HCT116 (cell line): ENCODE data around the gene ZNF91. TPM values are rescaled to one million over a fixed set of nuclear protein-coding genes. Genes with fewer than 3 reads are reported as not detected.

Experiments
- ATAC-seq: fragments of 200-7000 bp; cut with Tn5 transposase; 2 replicates; pipeline ENCODE4 v1.9.1; 2020; ENCODE audit warnings: mild to moderate bottlenecking, moderate library complexity
- Bru-seq: library from RNA; stranded (reverse); fragments of 400-500 nt; gene quantifications from one replicate; lab custom pipeline; 2021; lab: Mats Ljungman, UMichigan
- BruChase-seq, 2 experiments: library from RNA; stranded (reverse); fragments of 400-500 nt; gene quantifications; one replicate each; lab custom pipeline; 2021; lab: Mats Ljungman, UMichigan
- BruUV-seq: library from RNA; stranded (reverse); fragments of 400-500 nt; replicated peaks from 2 replicates; lab custom pipeline; 2021; lab: Mats Ljungman, UMichigan
- CTCF ChIA-PET: fragments of 300-600 bp; sonication (Branson Sonifier 250); formaldehyde crosslinking; loops from one replicate; lab custom pipeline; 2021; ENCODE audit warnings: antibody characterized with exemption; lab: Charles Lee
- POLR2A ChIA-PET: fragments of 300-600, 350-600 bp; sonication (Branson Sonifier 250); formaldehyde crosslinking; loops from one replicate; lab custom pipeline; 2021; ENCODE audit warnings: antibody characterized with exemption; lab: Charles Lee
- RAD21 ChIA-PET, 2 experiments: fragments of 300-600 bp; sonication (Branson Sonifier 250); formaldehyde crosslinking; loops; one replicate each; lab custom pipeline; 2023; ENCODE audit warnings: low total read pairs in 2 of 2; ENCODE audit not compliant: uncharacterized antibody in 2 of 2, unreplicated experiment in 2 of 2, low non-redundant PET in 1 of 2; lab: Charles Lee
- DNase-seq: peaks from one replicate; pipeline ENCODE4 v3.0.0-alpha.2; 2010; ENCODE audit warnings: low read depth, low spot score
- H2AFZ ChIP-seq: fragments of 200-600 bp; shearing (Covaris generic), sonication (generic); 2 replicates; pipeline ENCODE4 v1.6.1; 2017; ENCODE audit warnings: low read depth, mixed run types, mixed read lengths, antibody characterized with exemption, low read length; ENCODE audit not compliant: poor library complexity, severe bottlenecking
- H3K27ac ChIP-seq: 2 replicates; pipeline ENCODE4 v1.5.1; 2012; ENCODE audit warnings: low read depth, low read length
- H3K27me3 ChIP-seq: fragments of 200-600 bp; sonication (generic); 2 replicates; pipeline ENCODE4 v1.6.1; 2016; ENCODE audit warnings: mixed run types, low read length, mixed read lengths; ENCODE audit not compliant: insufficient read depth
- H3K36me3 ChIP-seq, 2 experiments: fragments of 200-500 bp in 1 of 2; fragments of 200-600 bp in 1 of 2; sonication (Bioruptor generic) in 1 of 2; sonication (generic) in 1 of 2; 2 replicates each; pipeline versions ENCODE4 v1.5.1 to v1.6.1; 2014 to 2016; ENCODE audit warnings: low read length in 2 of 2, inconsistent platforms in 1 of 2, mixed read lengths in 1 of 2, mixed run types in 1 of 2; ENCODE audit not compliant: insufficient read depth in 2 of 2, control insufficient read depth in 1 of 2
- H3K4me1 ChIP-seq, 2 experiments: fragments of 200-600 bp in 1 of 2; sonication (generic) in 1 of 2; 2 replicates each; pipeline versions ENCODE4 v1.5.1 to v1.6.1; 2012 to 2017; ENCODE audit warnings: low read length in 2 of 2, inconsistent platforms in 1 of 2, mild to moderate bottlenecking in 1 of 2, mixed read lengths in 1 of 2, mixed run types in 1 of 2, moderate library complexity in 1 of 2; ENCODE audit not compliant: insufficient read depth in 2 of 2, control insufficient read depth in 1 of 2
- H3K4me2 ChIP-seq: fragments of 200-600 bp; sonication (generic); 2 replicates; pipeline ENCODE4 v1.6.1; 2017; ENCODE audit warnings: mixed run types, low read length, mixed read lengths
- H3K4me3 ChIP-seq, 2 experiments: fragments of 200-600 bp in 1 of 2; sonication (generic) in 1 of 2; replicated peaks in 1 of 2; 2 replicates each; pipeline ENCODE4 v1.5.1; 2011 to 2016; ENCODE audit warnings: low read length in 2 of 2, control low read depth in 1 of 2, low read depth in 1 of 2, mild to moderate bottlenecking in 1 of 2, mixed read lengths in 1 of 2, mixed run types in 1 of 2
- H3K79me2 ChIP-seq: fragments of 200-600 bp; sonication (generic); 2 replicates; pipeline ENCODE4 v1.6.1; 2017; ENCODE audit warnings: mild to moderate bottlenecking, mixed run types, low read length, moderate library complexity, mixed read lengths; ENCODE audit not compliant: insufficient read depth
- H3K9ac ChIP-seq: fragments of 200-600 bp; sonication (generic); 2 replicates; pipeline ENCODE4 v1.6.1; 2016; ENCODE audit warnings: low read length, mixed read lengths
- H3K9me2 ChIP-seq: fragments of 200-600 bp; sonication (generic), shearing (Covaris generic); 2 replicates; pipeline ENCODE4 v1.6.1; 2017; ENCODE audit warnings: mixed run types, mild to moderate bottlenecking, moderate library complexity; ENCODE audit not compliant: insufficient read depth
- H3K9me3 ChIP-seq, 2 experiments: fragments of 200-500 bp in 1 of 2; fragments of 200-600 bp in 1 of 2; sonication (Bioruptor generic) in 1 of 2; sonication (generic) in 1 of 2; 2 replicates each; pipeline ENCODE4 v1.6.1; 2014 to 2017; ENCODE audit warnings: low read length in 2 of 2, mixed read lengths in 2 of 2, inconsistent platforms in 1 of 2, low read depth in 1 of 2, mild to moderate bottlenecking in 1 of 2, mixed run types in 1 of 2, moderate library complexity in 1 of 2; ENCODE audit not compliant: control insufficient read depth in 1 of 2, insufficient read depth in 1 of 2
- H4K20me1 ChIP-seq: fragments of 200-600 bp; sonication (generic), shearing (Covaris generic); 2 replicates; pipeline ENCODE4 v1.6.1; 2017; ENCODE audit warnings: mixed run types, mild to moderate bottlenecking, moderate library complexity; ENCODE audit not compliant: insufficient read depth
- ATF3 ChIP-seq: IDR thresholded peaks from 2 replicates; pipeline ENCODE4 v1.6.1; 2012
- CBX3 ChIP-seq: IDR thresholded peaks from 2 replicates; pipeline ENCODE4 v1.6.1; 2012; ENCODE audit warnings: low read depth
- CEBPB ChIP-seq: IDR thresholded peaks from 2 replicates; pipeline ENCODE4 v1.6.1; 2012; ENCODE audit warnings: low read depth
- CTCF ChIP-seq, 3 experiments: fragments of 200-600 bp in 1 of 3; sonication (generic) in 1 of 3; IDR thresholded peaks in 2 of 3; conservative IDR thresholded peaks in 1 of 3; 2 replicates each; pipeline ENCODE4 v1.5.1; 2012 to 2017; ENCODE audit warnings: low read depth in 2 of 3, low read length in 2 of 3, antibody characterized with exemption in 1 of 3, borderline replicate concordance in 1 of 3, control low read depth in 1 of 3, mild to moderate bottlenecking in 1 of 3, mixed read lengths in 1 of 3, mixed run types in 1 of 3, moderate library complexity in 1 of 3; ENCODE audit not compliant: insufficient read depth in 1 of 3
- ELF1 ChIP-seq: IDR thresholded peaks from 2 replicates; pipeline ENCODE4 v1.6.1; 2012; ENCODE audit warnings: low read depth, borderline replicate concordance
- POLR2AphosphoS5 ChIP-seq: IDR thresholded peaks from 2 replicates; pipeline ENCODE4 v1.6.1; 2011; ENCODE audit warnings: mild to moderate bottlenecking, low read depth, low read length, moderate library complexity
- REST ChIP-seq: IDR thresholded peaks from 2 replicates; pipeline ENCODE4 v1.6.1; 2012; ENCODE audit warnings: low read depth
- SIN3A ChIP-seq: IDR thresholded peaks from 2 replicates; pipeline ENCODE4 v1.6.1; 2012; ENCODE audit warnings: low read depth
- SP1 ChIP-seq: IDR thresholded peaks from 2 replicates; pipeline ENCODE4 v1.6.1; 2012; ENCODE audit warnings: low read depth
- SRF ChIP-seq: IDR thresholded peaks from 2 replicates; pipeline ENCODE4 v1.6.1; 2012; ENCODE audit warnings: low read depth
- ZFX ChIP-seq: fragments of 450-650 bp; IDR thresholded peaks from 2 replicates; pipeline ENCODE4 v1.6.1; 2017
- intact Hi-C: fragments of 100-400 bp; cut with micrococcal nuclease; formaldehyde crosslinking; loops from 2 replicates; pipeline ENCODE4 v1.10.0; 2022
- long read RNA-seq: library from polyadenylated mRNA; unstranded; transcript quantifications from one replicate; pipeline ENCODE4 v2.0.0, GENCODE V29; 2021; ENCODE audit not compliant: unreplicated experiment
- polyA plus RNA-seq: library from polyadenylated mRNA; unstranded; fragments of >200 nt; gene quantifications from 2 replicates; pipeline ENCODE4 v1.2.1, GENCODE V29; 2012; ENCODE audit warnings: missing spikeins
- total RNA-seq: library from RNA; stranded (reverse); gene quantifications from one replicate; pipeline ENCODE4 v1.2.1, GENCODE V29; 2021; ENCODE audit not compliant: unreplicated experiment

The ZNF91 gene
- total RNA-seq (12.3 TPM), Bru-seq, nascent RNA (percentile 77 among the genes with signal in this experiment), BruChase-seq, experiment 1, labeled RNA remaining after a 6-hour chase (percentile 69 among the genes with signal in this experiment), BruChase-seq, experiment 2, labeled RNA remaining after a 2-hour chase (percentile 81 among the genes with signal in this experiment)
- 4.1 and 4.9 TPM in 2 replicates for polyA plus RNA-seq
- long read RNA-seq, full-length matches to known transcripts, result 8 of 10 reads
- long read RNA-seq, partial matches to known transcripts, result 0 of 10 reads
- long read RNA-seq, other reads (novel, unspliced or antisense), result 2 of 10 reads

- no peaks in the 10 kb centered on the region for H4K20me1 ChIP-seq
- ChIA-PET CTCF (no interaction called here), RAD21 (no interaction called here)
- peak within 1 kb of the TSS; percentile 86 for H3K27ac ChIP-seq
- no peak within 1 kb of the TSS for H2AFZ ChIP-seq
- H3K4me3 ChIP-seq, result peak within 1 kb of the TSS; percentile 58 to 88
- no peaks in the 10 kb centered on the region for H3K9me2 ChIP-seq
- DNase-seq, result peak; percentile 91
- peak within 1 kb of the TSS; percentile 78 for H3K9ac ChIP-seq
- H3K36me3 ChIP-seq, result no peaks in the 10 kb centered on the region
- TF ChIP-seq CBX3 (0 out of 2 replicates have a peak, but pooled peaks have one; percentile 63), SRF (peak; percentile 29; the same call in 1 of the 2 replicates), ATF3 (no peak), ZFX (peak; percentile 68), SP1 (peak; percentile 83), CEBPB (no peak), POLR2AphosphoS5 (peak; percentile 76), ELF1 (peak; percentile 68)
- TF ChIP-seq, all 23 proteins: peak for 6
- Histone ChIP-seq H3K9me3 (peaks cover 0 to 3% of the 10 kb centered on the region in 2 experiments; a peak in 1 of 4 replicates), H3K27me3 (no peaks in the 10 kb centered on the region), H3K4me2 (peak within 1 kb of the TSS; percentile 84), H3K79me2 (peaks cover 21% of the 10 kb centered on the region), H3K4me1 (no peaks in the 10 kb centered on the region; a peak in 1 of 4 replicates)
- ATAC-seq, result peak; percentile 98
- intact Hi-C loops, result no loop called here
- TSS peak; percentile 57 for BruUV-seq
- POLR2A ChIA-PET, result no interaction called here
These were observed at the start of gene ZNF91 for GRCh38 chr19:23395041-23395721. Gene ZNF91, minus strand, starts transcription at chr19:23395471. Its CDS starts 117 bp downstream, at chr19:23395354.

- CTCF ChIA-PET, result no interaction called here
- H3K9me3 ChIP-seq, result peaks cover 10 to 19% of the 10 kb centered on the region in 2 experiments; a peak in 2 of 4 replicates
- TF ChIP-seq CTCF (IDR thresholded peaks at IDR 0.05 in 2 of 3, conservative IDR thresholded peaks at IDR 0.05 in 1 of 3; ENCODE audit: borderline replicate concordance in 1 of 3, insufficient read depth in 1 of 3, low read depth in 2 of 3, low read length in 2 of 3) (peak in 2 of 3 experiments; percentile 35 to 49; a peak in 4 of 6 replicates), ZFX (no peak), REST (no peak), SIN3A (no peak)
These were observed 45.5 kb upstream of the ZNF91 start for GRCh38 chr19:23440791-23441190.

More at GRCh38 chr19:23440791-23441190, 45.5 kb upstream of the ZNF91 start:
- no peaks in the 10 kb centered on the region for H3K79me2 ChIP-seq
- intact Hi-C loops, result no loop called here
- no peak overlapping the region for H3K27ac ChIP-seq
- DNase-seq (no peak), ATAC-seq (0 out of 2 replicates have a peak, but pooled peaks have one; percentile 40)
- no peaks in the 10 kb centered on the region for H3K4me1 ChIP-seq
- H3K36me3 ChIP-seq, result no peaks in the 10 kb centered on the region
- H3K27me3 ChIP-seq, result no peaks in the 10 kb centered on the region
- H3K4me3 ChIP-seq, result no peak overlapping the region
- no peak overlapping the region for H2AFZ ChIP-seq
- H3K4me2 ChIP-seq, result no peak overlapping the region
- H3K9ac ChIP-seq, result no peak overlapping the region
- no TSS peak for BruUV-seq
- ChIA-PET POLR2A (no interaction called here), RAD21 (no interaction called here)
- H3K9me2 ChIP-seq, result no peaks in the 10 kb centered on the region
- H4K20me1 ChIP-seq, result no peaks in the 10 kb centered on the region
